ENCODE data around the gene EIF5B.

Gene EIF5B

GRCh38 chr2:99374747-99375146 lies 37.6 kb downstream of the EIF5B start:
- DNase-seq (ENCODE audit: low read depth), result no peak

GRCh38 chr2:99376254-99376864 lies 39.2 kb downstream of the EIF5B start:
- no peak for DNase-seq (ENCODE audit: low read depth)

DNA sequence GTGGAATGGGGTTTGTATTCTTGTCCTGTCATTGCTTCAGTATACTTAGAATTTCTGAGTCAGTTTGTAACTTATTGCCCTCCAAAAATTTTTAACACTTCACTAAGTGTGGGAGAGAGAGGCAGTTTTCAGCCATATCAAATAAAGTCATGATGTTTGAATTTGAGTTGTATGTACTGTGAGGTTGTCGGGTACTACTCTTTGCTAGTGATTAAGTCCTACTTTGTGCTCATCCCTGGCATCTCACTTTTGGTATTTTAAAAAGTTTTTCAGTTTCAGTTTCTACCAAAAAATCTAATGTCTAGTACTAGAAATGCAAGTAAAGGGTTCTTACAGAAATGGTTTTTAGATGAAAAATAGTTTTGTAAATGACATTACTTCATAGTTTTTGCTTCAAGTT lies 40.7 kb downstream of the EIF5B start:
- DNase-seq (ENCODE audit: low read depth), result no peak

DNA sequence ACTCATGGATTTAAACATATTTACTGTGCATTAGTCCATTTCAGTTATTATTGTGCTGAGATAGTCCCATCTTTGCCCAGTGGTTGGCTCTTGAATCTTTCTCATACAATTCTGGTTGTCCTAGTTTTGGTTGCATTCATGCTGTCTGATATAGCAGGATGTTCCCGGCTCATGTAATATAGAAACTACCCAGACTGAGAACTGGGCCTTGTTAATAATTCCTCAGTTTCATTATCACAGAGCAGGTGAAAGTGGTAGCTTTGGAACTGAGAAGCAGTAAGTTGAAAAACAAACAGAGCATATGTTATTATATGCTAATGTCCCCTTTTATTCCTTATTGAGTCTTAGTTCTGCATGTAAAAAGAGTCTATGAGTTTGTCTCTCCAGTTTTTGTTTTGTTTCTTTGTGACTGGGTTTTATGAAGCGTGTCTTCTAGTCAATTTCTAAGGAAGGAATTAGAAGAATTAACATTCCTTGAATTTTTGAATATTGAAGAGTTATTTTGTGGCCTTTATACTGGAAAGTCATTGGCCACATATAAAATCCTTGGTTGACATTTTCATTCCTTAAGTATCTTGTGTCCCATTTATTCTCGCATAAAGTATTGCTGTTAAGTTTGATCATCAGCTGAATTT lies 43.3 kb downstream of the EIF5B start:
- no peak for DNase-seq (ENCODE audit: low read depth)

- DNase-seq (ENCODE audit: low read depth), result no peak
These were observed 45.0 kb downstream of the EIF5B start for GRCh38 chr2:99382143-99382542.

GRCh38 chr2:99386011-99386410 lies 48.8 kb downstream of the EIF5B start:
- no peak for DNase-seq (ENCODE audit: low read depth)

- no peak for DNase-seq (ENCODE audit: low read depth)
These were observed 51.7 kb downstream of the EIF5B start for GRCh38 chr2:99388892-99389291.

DNA sequence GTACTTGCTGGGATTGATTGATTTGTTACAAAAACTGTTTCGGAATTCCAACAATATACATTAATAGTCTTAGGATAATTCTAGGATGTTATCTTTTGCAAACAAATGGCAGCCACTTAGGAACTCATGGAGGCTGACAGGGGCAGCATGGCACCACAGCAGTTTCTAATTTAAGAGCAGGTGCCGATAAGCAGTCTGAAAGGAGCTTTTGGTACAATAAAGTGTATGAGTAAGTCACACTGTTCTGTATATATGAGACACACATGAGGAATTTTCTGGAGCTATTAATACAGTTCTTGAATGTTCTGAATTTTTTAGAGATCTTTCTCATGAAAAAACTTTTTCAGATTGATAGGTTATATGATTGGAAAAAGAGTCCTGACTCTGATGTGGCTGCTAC lies 52.2 kb downstream of the EIF5B start:
- peak; percentile 21 for DNase-seq (ENCODE audit: low read depth)

GRCh38 chr2:99389946-99390345 lies 52.8 kb downstream of the EIF5B start:
- no peak for DNase-seq (ENCODE audit: low read depth)

DNA sequence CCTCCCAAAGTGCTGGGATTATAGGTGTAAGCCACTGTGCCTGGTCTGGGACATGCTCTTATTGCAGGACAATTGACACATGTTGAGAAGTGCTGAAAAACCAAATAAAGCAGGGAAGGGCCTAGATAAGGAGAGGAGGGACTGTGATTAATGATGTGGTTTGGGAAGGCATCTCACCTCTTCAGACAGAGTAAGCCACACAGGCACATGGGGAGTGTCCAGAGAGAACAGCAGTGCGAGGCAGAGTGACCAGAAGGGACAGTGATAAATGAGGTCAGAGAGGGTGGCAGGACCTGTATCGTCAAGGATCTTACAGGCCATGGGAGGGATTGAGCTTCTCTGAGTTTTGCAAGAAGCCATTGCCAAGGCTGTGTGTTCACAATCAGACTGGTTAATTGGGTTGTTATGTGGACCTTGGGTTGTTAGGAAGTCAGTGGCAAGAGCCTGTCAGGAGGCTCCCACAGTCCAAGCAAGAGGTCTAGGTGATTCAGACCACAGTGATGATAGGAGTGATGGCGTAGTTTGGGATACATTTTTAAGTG lies 58.5 kb downstream of the EIF5B start:
- no peak for DNase-seq (ENCODE audit: low read depth)

DNA sequence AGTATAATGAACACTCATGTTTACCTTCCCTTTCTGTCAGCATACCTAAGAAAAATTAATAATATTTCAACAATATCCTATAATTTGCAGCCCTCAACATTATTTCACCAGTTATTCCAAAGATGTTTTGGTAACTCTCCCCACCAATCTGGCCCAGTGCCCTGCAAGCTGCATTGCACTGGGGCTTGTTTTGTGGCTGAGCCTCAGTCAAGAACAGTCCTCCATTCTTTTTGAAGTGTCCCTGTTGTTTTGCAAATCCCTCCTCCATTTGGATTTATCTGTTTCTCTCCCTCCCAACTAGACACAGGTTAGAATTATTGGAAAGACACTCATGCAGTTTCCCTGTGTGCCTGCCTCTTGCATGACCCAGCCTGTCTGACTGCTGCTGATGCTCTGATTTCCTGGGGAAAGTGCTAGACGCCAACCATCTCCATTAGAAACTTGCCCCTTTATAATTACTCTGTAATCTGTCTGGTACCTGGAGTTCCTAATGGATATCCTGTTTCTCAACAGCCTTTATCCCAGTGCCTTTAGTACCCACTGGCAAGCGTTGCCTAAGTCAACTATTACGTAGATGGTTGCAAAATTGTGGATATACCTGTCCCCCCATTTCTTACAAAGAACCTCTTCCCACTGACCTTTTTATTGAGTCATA lies 60.2 kb downstream of the EIF5B start:
- no peak for DNase-seq (ENCODE audit: low read depth)

- no peak for DNase-seq (ENCODE audit: low read depth)
These were observed 61.1 kb downstream of the EIF5B start for GRCh38 chr2:99398303-99398702.

DNA sequence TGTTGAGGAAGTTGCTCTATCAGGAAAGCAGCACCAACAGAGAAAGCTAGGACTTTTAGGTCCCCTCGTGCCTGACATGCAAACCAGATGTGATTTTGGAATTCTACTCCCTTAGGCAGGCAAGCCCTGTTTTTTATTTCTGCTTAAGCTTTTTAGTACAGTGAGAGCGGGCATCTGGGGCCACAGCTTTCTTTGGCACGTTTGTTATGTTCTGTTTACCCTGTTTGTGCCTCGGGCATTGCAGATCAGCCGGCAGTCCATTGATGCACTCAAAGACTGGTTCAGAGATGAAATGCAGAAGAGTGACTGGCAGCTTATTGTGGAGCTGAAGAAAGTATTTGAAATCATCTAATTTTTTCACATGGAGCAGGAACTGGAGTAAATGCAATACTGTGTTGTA lies 61.9 kb downstream of the EIF5B start:
- DNase-seq (ENCODE audit: low read depth), result peak; percentile 70

- no peak for DNase-seq (ENCODE audit: low read depth)
These were observed 62.6 kb downstream of the EIF5B start for GRCh38 chr2:99399795-99400194.

GRCh38 chr2:99401841-99402240 lies 64.7 kb downstream of the EIF5B start:
- DNase-seq (ENCODE audit: low read depth), result no peak

- peak; percentile 15 for DNase-seq (ENCODE audit: low read depth)
These were observed 65.9 kb downstream of the EIF5B start for GRCh38 chr2:99403084-99403483.

GRCh38 chr2:99403524-99403923 lies 66.3 kb downstream of the EIF5B start:
- DNase-seq (ENCODE audit: low read depth), result no peak

DNA sequence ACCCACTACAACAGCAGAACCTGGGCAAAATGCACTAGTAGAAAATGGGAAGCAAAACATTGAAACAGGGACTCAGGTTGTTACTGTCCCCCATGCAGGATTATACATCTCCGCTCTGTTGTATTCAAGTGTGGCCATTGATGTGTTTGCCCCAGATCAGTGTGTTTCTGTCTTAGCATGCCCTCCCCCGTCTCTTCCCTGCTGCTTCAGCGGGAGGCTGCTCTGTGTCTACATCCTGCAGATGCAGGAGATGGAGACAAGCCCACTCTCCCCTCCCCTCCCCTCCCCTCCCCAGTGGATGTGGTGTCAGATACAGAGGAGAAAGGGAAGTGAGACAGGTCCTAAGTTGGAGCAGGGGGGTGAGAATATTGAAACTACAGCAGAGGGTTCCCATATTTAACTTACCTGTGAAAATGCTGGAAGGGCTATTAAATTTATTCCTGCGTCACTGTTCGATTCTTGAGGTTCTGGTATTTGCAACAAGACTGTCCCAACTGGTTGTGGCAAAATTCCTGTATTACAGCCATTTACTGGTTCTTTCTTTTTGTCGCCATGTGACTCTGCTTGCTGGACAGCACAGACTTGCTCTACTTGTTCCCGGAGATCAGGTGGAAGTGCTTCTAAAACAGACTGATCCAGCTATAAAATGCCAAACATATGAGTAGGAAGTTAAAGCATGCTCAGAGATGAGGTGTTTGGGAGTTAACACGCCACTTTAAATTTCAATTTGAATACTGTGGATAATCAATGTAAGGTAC lies 67.0 kb downstream of the EIF5B start:
- no peak for DNase-seq (ENCODE audit: low read depth)

- no peak for DNase-seq (ENCODE audit: low read depth)
These were observed 67.8 kb downstream of the EIF5B start for GRCh38 chr2:99404797-99405669.

- no peak for DNase-seq (ENCODE audit: low read depth)
These were observed 68.9 kb downstream of the EIF5B start for GRCh38 chr2:99406137-99406536.

GRCh38 chr2:99410276-99410675 lies 73.1 kb downstream of the EIF5B start:
- no peak for DNase-seq (ENCODE audit: low read depth)

GRCh38 chr2:99414566-99414965 lies 77.4 kb downstream of the EIF5B start:
- no peak for DNase-seq (ENCODE audit: low read depth)
